SK-MEL-5 (cell line): ENCODE data around the gene ARRDC4. TPM values are rescaled to one million over a fixed set of nuclear protein-coding genes. Genes with fewer than 3 reads are reported as not detected.

ENCODE experiments used
- DNase-seq: peaks from one replicate; pipeline ENCODE4 v3.0.0-alpha.2; 2016; ENCODE audit warnings: low read depth, low spot score
- in situ Hi-C: cut with HindIII; loops from 2 replicates; pipeline ENCODE4 v1.10.0; 2016; ENCODE audit warnings: low sequenced_read_pairs, high pct_unique_total_duplicates, low pct_unique_long_range_greater_than_20kb
- total RNA-seq: library from RNA; depleted of rRNA; stranded (reverse); fragments of >200 nt; shearing (Covaris generic); gene quantifications from 2 replicates; pipeline ENCODE4 v1.2.3, GENCODE V29; 2014

ARRDC4 gene
- total RNA-seq, 1 experiment from 2014 or later, result 1.4 TPM

DNA sequence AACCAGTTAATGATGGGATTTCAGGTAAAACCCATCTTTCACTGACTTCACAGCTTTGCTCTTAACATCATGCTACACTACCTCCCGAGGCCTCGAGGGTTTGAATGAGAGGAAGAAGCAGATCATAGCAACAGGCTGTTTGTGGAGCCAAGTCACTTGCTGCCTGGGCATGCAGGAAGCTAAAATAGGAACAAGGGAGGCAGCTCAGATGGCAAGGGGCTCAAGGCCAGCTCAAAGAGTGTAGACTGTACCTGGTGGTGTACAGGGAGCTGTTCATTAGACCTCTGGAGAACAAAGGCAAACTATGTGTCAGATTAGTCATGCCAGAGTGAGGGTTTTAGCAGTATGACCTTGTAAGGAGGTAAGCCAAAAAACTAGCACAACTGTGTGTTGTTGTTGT is 28.8 kb downstream of the ARRDC4 start:
- in situ Hi-C loops, result no loop called here
- DNase-seq, result no peak

DNA sequence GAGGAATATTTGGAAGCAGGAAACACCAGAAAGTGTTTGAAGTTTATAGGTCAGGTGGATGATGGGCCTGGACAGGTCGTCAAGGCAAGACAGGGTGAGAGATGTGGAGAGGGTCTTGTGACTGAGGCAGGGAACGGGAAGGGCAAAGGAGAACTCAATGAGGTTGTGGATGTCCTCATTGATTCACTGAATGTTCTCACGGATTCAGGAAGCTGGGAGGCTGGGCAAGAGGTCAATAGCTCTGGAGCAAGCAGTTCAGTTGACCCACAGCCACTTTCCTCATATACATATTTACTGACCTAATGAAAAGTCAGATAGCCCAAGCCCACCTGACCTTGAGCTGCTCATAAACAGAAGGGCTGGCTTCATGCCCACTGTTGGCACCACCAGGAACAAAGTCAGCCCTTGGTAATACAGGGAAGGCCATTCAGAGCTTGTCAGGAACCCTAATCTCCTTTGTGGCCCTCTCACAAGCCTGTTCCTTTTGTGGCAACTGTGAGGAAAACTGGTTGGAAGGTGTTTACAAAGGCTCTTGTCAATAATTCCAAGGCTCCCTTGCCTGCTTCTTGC is 31.6 kb downstream of the ARRDC4 start:
- DNase-seq, result no peak
- in situ Hi-C loops, result no loop called here

DNA sequence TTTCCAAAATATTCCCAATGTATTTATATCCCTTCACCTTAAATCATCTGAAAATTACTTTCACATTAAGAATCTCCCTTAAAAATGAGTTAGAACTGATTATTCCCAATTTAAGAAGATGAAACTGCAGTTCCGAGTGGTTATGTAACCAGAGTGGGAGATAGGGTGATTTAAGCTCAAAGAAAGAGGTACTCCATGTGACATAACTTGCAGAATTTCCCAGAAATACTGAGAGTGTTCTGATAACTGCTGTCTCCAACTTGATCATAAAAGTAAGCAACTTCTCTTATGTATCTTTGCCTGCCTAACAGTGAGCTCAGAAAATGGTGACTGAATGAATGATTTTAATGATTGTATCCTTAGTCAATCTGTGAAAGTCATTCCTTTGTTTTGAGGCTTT is 32.3 kb downstream of the ARRDC4 start:
- in situ Hi-C loops, result no loop called here
- no peak for DNase-seq

DNA sequence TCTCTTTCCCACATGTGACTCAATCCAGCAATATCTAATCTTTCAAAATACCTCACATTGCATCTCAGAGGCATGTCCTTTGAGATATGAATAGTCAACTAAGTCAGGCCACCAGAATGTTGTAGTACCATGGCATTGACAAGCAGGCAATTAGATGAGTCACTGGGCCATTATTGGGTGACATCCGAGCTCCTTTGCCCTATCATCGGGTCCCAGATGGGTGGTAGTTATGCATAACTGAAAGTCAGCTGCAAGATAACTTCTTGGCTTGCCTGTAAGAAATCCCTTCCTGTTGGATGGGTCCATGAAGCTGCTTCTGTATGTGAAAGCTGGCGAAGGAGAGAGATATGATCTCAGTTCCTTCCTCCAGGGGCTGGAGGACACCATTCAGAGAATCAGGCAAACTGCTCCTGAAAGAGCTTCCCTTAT is 32.8 kb downstream of the ARRDC4 start:
- DNase-seq, result no peak
- in situ Hi-C loops, result no loop called here

DNA sequence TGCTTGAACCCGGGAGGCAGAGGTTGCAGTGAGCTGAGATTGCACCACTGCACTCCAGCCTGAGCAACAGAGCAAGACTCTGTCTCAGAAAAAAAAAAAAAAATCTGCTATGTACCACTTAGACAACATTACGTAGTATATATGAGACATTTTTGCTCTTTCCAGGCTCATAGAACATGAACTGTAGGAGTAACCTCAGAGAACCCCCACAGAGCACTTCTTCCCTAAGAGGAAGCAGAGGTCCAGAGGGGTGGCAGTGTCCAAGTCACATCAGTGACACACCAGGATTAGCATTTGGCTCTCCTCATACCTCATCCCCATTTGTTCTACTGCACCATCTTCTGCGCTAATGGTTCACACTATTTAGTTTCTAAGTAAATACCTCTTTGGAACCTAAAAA is 33.7 kb downstream of the ARRDC4 start:
- no peak for DNase-seq
- in situ Hi-C loops, result no loop called here

DNA sequence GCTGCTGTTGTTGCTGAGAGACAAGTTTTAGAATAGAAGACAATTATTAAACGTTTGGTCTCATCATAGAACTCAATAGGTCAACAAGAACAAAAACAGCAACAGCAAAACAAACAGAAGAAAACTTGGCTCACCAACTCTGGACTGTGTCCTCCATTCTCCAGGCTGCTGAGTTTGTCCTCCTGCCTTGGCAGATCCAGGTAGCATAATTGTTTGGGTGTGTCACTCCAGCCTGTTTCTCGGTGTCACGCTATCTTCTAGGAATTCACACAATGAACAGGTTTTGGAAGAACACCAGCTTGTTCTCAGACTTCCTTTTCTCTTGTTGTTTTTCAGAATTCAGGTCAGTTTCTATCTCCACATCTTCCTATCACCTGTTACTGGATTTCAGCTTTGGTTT is 34.7 kb downstream of the ARRDC4 start:
- in situ Hi-C loops, result no loop called here
- DNase-seq, result no peak

DNA sequence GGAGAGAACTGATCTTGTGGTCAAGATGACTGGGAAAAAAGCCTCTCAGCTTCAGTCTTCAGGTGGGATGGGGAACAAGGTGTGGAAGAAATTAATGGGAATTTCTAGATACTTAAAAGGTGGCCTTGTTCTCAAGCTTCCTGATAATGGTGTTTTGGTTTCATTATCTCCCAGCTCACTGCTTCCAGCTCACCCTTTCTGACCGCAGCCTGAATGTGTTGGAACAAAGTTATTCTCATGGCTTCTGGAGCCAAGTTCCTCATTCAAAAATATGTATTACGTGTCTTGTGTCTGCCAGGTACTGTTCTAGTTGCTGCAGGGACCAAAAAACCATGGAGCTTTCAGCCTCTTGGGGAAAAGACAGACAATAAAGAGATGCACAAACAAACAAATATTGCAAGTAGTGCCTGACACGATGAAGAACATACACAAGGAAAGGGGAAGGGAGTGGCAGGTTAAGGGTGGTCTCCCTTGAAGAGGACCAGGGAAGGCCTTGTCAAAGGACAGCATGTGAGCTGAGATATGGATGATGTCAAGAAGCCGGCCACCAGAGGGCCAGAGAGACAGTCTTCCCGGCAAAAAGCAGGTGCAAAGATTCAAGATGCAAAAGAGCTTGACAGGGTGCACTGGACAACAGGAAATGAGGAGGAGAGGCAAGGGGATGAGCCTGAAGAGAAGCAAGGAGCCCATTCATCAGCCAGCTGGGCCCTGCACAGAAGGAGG is 35.5 kb downstream of the ARRDC4 start:
- peak; percentile 51 for DNase-seq
- in situ Hi-C loops, result no loop called here

DNA sequence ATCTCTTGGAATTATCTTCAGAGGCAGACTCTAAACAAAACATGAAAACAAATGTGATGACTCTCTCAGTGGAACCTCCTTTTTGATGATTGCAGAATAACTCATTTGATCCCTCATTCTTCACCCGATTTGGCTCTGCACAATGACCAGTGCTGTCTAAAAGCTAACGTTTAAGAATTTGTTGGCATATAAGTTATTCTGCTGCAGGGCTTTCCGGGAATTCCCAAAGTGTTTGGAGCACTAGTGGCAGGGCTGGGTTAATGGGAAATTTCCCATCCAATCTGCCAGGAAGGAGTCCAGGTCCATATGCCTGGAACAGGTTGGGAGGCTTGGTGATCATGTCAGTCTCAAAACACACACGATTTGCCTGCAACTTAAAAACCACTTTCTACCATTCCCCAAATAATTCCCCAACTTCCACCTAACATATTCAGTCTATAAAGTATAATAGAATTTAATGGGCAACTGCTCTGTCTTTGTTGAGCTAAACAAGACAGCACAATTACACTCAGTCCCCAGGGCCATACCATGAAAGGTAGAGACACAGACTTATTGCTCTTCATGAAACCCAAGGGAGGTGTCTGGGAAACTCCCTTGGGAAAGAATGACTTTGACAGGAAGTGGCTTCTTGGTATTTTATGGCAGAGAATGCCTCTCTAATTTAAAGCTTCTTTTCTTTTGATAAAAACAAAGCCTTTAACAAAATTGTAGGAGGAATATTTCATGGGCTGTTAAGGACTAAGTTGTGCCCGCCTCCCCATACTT is 38.0 kb downstream of the ARRDC4 start:
- DNase-seq, result peak; percentile 14
- in situ Hi-C loops, result no loop called here

DNA sequence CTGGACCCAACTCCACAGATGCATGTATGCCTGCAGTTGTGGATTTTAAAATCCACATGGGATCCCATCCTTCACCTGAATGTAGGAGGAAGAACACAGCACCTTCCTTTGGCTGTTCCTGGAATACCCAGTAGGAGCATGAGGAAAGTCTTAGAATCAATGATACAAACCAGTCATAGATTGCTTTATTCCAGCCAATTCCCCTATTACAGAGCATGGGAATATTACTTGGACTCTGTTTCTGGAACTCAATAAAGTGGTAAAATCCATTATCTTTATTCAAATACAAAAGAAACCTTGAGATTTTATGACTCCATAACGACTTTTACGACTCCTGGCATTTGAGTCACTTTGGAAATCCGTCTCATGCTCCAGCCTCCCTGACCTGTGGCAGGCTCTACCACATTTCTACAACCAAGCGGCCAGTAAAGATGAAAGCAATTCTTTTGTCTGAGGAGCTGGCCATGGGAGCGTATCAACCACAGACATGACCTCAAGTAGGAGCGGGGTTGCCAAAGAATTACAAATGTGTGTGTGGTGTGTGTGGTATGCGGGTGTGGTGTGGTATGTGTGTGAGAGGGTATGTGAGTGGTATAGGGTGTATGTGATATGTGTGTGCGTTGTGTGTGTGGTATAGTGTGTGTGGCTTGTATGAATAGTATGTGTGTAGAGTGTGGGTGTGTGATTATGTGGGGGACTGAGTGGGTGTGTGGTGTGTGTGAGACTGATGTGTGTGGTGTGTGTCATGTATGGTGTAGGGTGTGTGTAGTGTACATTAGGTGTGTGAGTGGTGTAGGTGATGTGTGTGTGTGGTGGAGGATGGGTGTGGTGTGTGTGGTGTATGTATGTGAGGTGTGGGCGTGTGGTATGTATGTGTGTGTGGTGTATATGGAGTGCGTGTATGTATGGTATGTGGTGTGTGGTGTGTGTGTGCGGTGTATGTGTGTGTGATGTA is 40.0 kb downstream of the ARRDC4 start:
- no peak for DNase-seq
- in situ Hi-C loops, result no loop called here

DNA sequence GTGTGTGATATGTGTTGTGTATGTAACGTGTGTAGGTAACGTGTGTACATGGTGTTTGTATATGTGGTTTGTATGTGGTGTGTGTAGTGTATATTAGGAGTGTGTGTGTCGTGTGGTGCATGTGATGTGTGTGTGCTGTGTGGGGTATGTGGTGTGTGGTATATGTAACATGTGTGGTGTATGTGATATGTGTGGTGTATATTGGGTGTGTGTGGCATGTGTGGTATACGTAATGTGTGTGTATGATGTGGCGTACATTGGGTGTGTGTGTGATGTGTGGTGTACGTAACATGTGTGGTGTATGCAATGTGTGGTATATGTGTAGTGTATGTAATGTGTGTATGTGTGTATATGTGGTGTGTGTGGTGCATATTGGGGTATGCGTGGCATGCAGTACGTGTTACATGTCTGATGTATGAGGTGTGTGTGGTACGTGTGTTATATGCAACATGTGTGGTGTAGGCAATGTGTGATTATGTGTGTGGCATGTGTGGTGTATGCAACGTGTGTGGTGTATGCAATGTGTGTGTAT is 41.2 kb downstream of the ARRDC4 start:
- in situ Hi-C loops, result no loop called here
- no peak for DNase-seq

DNA sequence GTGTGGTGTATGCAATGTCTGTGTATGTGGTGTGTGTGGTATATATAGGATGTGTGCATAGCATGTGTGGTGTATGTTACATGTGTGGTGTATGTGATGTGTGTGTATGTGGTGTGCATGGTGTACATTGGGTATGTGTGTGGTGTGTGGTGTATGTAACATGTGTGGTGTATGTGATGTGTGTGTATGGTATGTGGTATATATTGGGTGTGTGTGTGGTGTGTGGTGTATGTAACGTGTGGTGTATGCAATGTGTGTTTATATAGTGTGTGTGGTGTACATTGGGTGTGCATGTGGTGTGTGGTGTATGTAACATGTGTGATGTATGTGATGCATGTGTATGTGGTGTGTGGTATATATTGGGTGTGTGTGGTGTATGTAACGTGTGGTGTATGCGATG is 41.9 kb downstream of the ARRDC4 start:
- no peak for DNase-seq
- in situ Hi-C loops, result no loop called here

DNA sequence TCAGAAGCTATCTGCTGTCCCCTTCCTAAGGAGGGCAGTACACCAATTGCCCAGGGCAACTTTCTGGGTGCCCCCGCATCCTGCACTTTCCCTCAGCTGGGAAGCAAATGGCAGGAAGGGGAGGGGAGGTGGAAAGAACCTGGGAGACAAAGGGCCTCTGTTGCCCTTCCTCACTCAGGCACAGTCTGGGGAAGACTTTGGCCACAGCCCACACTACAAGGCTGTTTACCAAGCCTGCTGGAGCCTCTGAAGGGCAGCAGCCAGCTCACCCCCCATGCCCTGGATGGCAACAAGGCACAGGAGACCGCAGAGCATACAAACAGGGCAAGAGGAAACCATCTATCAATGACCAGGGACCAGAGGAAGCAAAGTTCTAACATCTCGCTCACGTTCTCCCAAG is 42.4 kb downstream of the ARRDC4 start:
- peak; percentile 42 for DNase-seq
- in situ Hi-C loops, result no loop called here

DNA sequence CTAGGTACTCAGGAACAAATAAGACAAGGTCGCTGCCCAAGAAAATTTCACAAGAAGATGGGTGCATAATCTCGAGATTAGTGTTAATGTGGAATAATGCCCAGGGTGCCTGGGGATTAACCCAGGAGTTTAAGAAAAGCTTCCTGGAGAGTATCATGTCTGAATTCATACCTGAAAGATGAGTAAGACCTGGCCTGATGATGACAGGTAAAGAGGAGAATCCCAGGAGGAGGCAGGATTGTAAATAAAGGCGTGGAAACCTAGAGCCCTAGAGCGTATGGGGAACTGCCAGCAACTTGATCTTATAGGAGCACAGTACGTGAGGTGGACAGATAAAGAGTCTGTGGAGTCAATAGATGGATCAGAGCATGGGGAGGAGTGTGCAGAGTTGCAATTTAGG is 43.0 kb downstream of the ARRDC4 start:
- no peak for DNase-seq
- in situ Hi-C loops, result no loop called here

DNA sequence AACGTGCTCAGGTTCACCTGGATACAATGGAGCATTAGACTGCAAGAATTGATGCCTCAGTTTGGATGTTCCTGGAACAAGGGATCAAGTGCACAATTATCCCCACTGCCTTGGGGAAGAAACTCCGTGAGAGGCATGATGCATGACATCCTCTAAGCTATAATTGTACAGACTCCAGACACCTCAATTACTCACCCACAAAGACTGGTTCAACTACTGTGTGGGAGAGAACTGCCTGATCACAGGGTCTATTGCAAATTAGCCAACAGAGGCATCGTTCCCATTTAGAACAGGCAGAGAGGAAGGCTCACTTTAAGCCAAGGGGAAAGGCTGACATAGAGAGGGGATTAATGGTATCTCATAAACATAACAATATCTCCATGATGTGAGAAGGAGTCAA is 43.5 kb downstream of the ARRDC4 start:
- in situ Hi-C loops, result no loop called here
- DNase-seq, result no peak

DNA sequence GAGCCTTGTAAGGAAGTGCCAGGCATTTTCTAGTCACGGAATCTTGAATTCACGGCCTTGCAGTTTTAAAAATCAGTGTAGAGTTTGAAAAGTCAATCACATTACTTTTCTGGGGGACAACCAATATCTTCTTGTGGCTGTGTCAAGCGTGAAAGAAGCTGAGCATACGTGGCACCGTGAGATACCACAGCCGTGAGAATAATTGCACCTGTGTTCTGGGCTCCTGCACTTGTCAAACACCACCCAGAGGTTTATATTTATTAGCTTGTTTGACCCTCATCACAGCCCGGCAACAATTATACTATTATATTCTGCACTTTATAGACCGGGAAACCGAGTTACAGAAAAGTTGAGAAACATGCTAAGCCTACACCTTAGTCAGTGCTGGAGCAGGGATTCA is 45.2 kb downstream of the ARRDC4 start:
- DNase-seq, result no peak
- in situ Hi-C loops, result no loop called here

DNA sequence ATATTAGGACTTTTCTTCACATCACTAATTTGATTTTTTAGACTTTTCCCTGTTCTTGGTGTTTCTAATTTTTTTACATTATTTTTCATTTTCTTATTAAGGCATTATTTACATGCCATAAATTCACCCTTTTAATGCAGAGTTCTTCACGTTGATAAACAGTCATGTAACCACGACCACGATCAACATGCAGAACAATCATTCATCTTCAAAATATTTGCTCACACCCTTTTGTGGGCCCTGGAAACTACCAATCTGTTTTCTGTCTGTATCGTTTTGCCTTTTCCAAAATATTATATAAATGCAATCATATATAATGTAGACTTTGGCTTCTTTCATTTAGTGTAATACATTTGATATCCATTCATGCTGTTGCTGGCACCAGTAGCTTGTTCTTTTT is 48.7 kb downstream of the ARRDC4 start:
- DNase-seq, result no peak
- in situ Hi-C loops, result no loop called here

DNA sequence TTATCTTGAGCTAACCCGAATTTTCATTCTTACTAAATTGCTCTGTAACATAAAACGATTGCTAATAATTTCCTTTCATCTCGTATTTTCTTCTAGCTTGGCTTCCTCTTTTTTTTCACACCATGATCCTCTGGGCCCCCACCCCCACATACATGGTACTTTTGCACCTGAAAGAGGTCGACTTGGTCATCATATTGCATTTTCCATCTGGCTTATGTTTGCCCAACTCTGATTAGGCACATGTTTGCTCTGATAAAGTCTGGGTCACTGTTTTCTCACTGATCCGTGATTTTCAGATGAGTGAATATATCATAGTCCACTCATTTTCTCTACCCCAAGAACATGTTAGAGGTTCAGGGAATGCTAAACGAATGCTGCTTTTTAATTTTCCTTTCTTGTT is 49.5 kb downstream of the ARRDC4 start:
- no peak for DNase-seq

DNA sequence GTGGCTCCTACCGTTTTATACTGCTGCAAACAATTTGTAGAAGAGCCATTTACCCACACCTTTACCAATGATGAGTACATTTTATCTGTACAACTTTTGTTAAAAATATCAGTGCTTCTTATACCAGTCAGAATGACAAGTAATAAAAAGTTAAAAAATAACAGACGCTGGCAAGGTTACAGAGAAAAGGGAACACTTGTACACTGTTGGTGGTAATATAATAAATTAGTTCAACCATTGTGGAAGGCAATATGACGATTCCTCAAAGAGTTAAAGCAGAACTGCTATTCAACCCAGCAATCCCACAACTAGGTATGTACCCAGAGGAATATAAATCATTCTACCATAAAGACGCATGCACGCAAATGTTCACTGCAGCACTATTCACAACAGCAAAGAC is 51.9 kb downstream of the ARRDC4 start:
- DNase-seq, result no peak
- in situ Hi-C loops, result no loop called here

More for the DNA sequence above, 49.5 kb downstream of the ARRDC4 start:
- in situ Hi-C loops, result no loop called here
